Mesendoderm (in vitro differentiated cells): ENCODE results near the gene LSM3.

Experiments used
- DNase-seq: peaks from one replicate; pipeline ENCODE4 v3.0.0; 2013
- H2AK5ac ChIP-seq: 2 replicates; pipeline ENCODE4 v1.6.1; 2013; ENCODE audit warnings: low read length, inconsistent platforms
- H2BK120ac ChIP-seq: 2 replicates; pipeline ENCODE4 v1.6.1; 2013; ENCODE audit warnings: low read depth, mild to moderate bottlenecking, low read length, moderate library complexity, mixed read lengths
- H2BK15ac ChIP-seq: replicated peaks from 2 replicates; pipeline ENCODE4 v1.6.1; 2013; ENCODE audit warnings: low read depth, mild to moderate bottlenecking, moderate library complexity
- H2BK5ac ChIP-seq: 2 replicates; pipeline ENCODE4 v1.6.1; 2013; ENCODE audit warnings: low read length, inconsistent platforms
- H3K18ac ChIP-seq: 2 replicates; pipeline ENCODE4 v1.6.1; 2013; ENCODE audit warnings: mild to moderate bottlenecking, low read length, mixed read lengths
- H3K23ac ChIP-seq: one replicate; pipeline ENCODE4 v1.6.1; 2013; ENCODE audit warnings: low read length
- H3K27ac ChIP-seq: 2 replicates; pipeline ENCODE4 v1.5.1; 2013; ENCODE audit warnings: low read depth, mild to moderate bottlenecking, inconsistent platforms, low read length, moderate library complexity
- H3K27me3 ChIP-seq: 2 replicates; pipeline ENCODE4 v1.6.1; 2013; ENCODE audit warnings: low read length, control low read depth, mild to moderate bottlenecking, inconsistent platforms; ENCODE audit not compliant: insufficient read depth, poor library complexity
- H3K36me3 ChIP-seq: 2 replicates; pipeline ENCODE4 v1.6.1; 2013; ENCODE audit warnings: low read length, inconsistent platforms; ENCODE audit not compliant: control insufficient read depth, insufficient read depth
- H3K4ac ChIP-seq: one replicate; pipeline ENCODE4 v1.6.1; 2013; ENCODE audit warnings: low read depth, mild to moderate bottlenecking, low read length, moderate library complexity
- H3K4me1 ChIP-seq: 2 replicates; pipeline ENCODE4 v1.6.1; 2013; ENCODE audit warnings: low read depth, low read length, inconsistent platforms; ENCODE audit not compliant: control insufficient read depth
- H3K4me2 ChIP-seq: 2 replicates; pipeline ENCODE4 v1.6.1; 2013; ENCODE audit warnings: low read length
- H3K4me3 ChIP-seq: 2 replicates; pipeline ENCODE4 v1.5.1; 2013; ENCODE audit warnings: mild to moderate bottlenecking, low read length
- H3K56ac ChIP-seq: one replicate; pipeline ENCODE4 v1.6.1; 2013; ENCODE audit warnings: low read length
- H3K79me1 ChIP-seq: 2 replicates; pipeline ENCODE4 v1.6.1; 2013; ENCODE audit warnings: low read length, inconsistent platforms
- H3K79me2 ChIP-seq: 2 replicates; pipeline ENCODE4 v1.6.1; 2013; ENCODE audit warnings: mild to moderate bottlenecking, low read length; ENCODE audit not compliant: control insufficient read depth, insufficient read depth
- H3K9ac ChIP-seq: 2 replicates; pipeline ENCODE4 v1.6.1; 2013; ENCODE audit warnings: low read length, inconsistent platforms
- H4K5ac ChIP-seq: one replicate; pipeline ENCODE4 v1.6.1; 2013; ENCODE audit warnings: low read length
- H4K8ac ChIP-seq: one replicate; pipeline ENCODE4 v1.6.1; 2013; ENCODE audit warnings: low read depth, mild to moderate bottlenecking, control low read depth, low read length, moderate library complexity
- WGBS: extraction: QIAGEN DNeasy Blood & Tissue Kit; methylation state at CpG from one replicate; pipeline ENCODE4 v1.1.7; 2013; ENCODE audit warnings: low lambda C conversion rate, missing lambda C conversion rate; ENCODE audit not compliant: insufficient coverage; ENCODE audit errors: extremely low coverage; 5-methylcytosine and 5-hydroxymethylcytosine counted together

Gene LSM3

DNA sequence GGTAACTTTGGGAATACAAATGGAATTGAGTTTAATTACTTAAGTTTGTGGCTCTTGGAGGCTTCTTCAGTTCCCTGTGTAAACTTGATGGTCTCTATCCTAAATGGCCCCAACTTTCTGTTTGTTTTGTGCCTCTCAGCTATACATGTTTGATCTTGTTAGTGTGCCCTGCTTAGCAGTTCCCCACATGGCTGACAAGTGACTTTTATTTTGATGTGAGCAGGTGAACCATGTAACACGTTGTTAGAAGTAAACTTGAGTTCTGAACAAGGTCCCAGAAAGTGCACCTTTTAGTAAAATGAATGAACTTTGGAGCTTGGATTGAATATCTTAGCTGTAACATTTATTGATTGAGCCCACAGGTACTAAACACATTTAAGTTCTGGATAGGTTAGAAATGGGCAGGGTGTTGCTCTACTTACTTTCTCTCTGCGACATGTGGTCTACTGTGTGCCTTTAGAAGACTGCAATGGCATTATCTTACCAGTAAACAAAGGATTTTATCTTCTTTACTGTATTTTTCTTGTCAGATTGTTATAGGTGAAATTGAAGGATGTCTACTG is 4.5 kb downstream of the LSM3 start:
- no peak overlapping the region for H3K4me2 ChIP-seq
- H3K9ac ChIP-seq, result no peak overlapping the region
- no peak overlapping the region for H3K27ac ChIP-seq
- no peak overlapping the region for H3K4me3 ChIP-seq
- no peaks in the 10 kb centered on the region for H3K27me3 ChIP-seq
- H2BK120ac ChIP-seq, result no peak overlapping the region
- DNase-seq, result no peak
- no peak overlapping the region for H3K23ac ChIP-seq
- no peak overlapping the region for H4K5ac ChIP-seq
- H2BK15ac ChIP-seq, result no peak overlapping the region
- no peak overlapping the region for H3K18ac ChIP-seq
- H4K8ac ChIP-seq, result no peak overlapping the region
- no peak overlapping the region for H2BK5ac ChIP-seq
- H3K36me3 ChIP-seq, result peaks cover 5% of the 10 kb centered on the region
- no peak overlapping the region for H2AK5ac ChIP-seq
- H3K79me2 ChIP-seq, result peaks cover 13% of the 10 kb centered on the region
- peaks cover 6% of the 10 kb centered on the region for H3K79me1 ChIP-seq
- H3K56ac ChIP-seq, result no peak overlapping the region
- no peaks in the 10 kb centered on the region for H3K4me1 ChIP-seq
- WGBS, result no CpG with 5 or more reads among the region's 2 CpGs
- H3K4ac ChIP-seq, result no peak overlapping the region

DNA sequence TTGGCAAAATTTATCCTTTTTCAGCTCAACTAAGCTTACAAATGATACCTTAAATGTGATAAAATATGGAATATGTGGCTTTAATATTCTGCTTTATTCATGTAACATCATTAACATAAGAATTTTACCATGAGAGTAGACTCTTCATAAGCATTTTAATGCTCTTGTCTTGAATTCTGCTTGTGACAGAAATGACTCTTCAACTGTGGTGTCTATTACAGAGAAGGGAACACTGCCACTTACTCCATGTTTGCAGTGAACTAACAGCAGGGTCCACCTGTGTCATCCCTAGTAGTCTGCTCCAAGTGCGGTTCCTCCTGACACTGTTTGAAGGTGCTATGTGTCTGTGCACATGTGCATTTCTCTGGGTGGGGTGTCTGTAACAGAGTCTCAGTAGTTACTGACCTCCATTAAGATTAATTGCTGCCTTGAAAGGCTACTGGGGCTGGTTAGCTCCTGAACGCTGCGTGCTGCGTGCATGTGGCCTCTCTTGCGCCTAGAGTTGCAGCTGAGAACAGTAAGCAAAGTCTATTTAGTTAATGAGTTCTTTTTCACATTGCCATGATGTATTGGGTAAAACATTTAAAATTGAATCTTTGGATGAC is 8.3 kb downstream of the LSM3 start:
- Histone ChIP-seq H3K27me3 (no peaks in the 10 kb centered on the region), H3K79me2 (peaks cover 4% of the 10 kb centered on the region), H3K27ac (no peak overlapping the region), H4K8ac (no peak overlapping the region), H2BK5ac (no peak overlapping the region), H4K5ac (no peak overlapping the region), H3K23ac (no peak overlapping the region), H3K79me1 (peaks cover 2% of the 10 kb centered on the region), H2BK15ac (no peak overlapping the region), H3K4ac (no peak overlapping the region), H3K4me3 (no peak overlapping the region), H2AK5ac (no peak overlapping the region), H3K4me1 (no peaks in the 10 kb centered on the region), H3K36me3 (peaks cover 5% of the 10 kb centered on the region), H3K9ac (no peak overlapping the region), H2BK120ac (no peak overlapping the region), H3K18ac (no peak overlapping the region), H3K4me2 (no peak overlapping the region), H3K56ac (no peak overlapping the region)
- no peak for DNase-seq
- no CpG with 5 or more reads among the region's 5 CpGs for WGBS

DNA sequence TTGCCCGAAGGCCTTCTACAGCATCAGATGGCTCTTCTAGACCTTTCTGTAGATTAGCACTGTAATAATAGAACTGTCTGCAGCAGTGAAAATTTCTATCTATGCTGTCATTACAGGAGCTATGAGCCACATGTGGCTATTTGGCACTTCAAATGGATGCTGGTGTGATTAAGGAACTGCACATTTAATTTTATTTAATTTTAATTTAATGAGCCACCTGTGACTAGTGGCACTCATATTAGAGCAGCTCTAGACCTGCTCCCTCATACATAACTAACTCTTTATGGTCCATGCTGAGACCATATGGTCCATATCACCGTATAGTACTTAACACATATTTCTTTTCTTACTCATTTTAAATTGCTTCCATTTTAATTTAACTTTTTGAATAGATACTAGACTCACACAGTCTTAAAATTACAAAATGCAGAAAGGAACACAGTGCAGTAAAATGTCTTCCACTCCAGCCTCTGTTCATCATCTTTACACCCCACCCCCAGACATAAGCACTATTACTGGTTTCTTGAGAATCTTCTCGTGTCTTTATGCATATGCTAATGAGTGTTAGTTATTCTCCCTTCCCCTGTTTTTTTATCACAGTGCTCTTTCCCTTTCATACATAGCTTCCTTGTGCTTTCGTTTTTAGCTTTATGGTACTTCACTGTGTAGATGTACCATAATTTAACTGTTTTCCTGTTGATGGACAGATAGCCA is 9.6 kb downstream of the LSM3 start:
- Histone ChIP-seq H4K5ac (no peak overlapping the region), H3K79me1 (peaks cover 2% of the 10 kb centered on the region), H2BK15ac (no peak overlapping the region), H3K27ac (no peak overlapping the region), H3K79me2 (peaks cover 4% of the 10 kb centered on the region), H3K23ac (no peak overlapping the region), H3K4me3 (no peak overlapping the region), H3K9ac (no peak overlapping the region), H3K4me2 (no peak overlapping the region), H4K8ac (no peak overlapping the region), H2BK5ac (no peak overlapping the region), H3K36me3 (peaks cover 5% of the 10 kb centered on the region), H3K4ac (no peak overlapping the region), H3K18ac (no peak overlapping the region), H2BK120ac (no peak overlapping the region), H3K56ac (no peak overlapping the region), H3K27me3 (no peaks in the 10 kb centered on the region), H2AK5ac (no peak overlapping the region), H3K4me1 (no peaks in the 10 kb centered on the region)
- 100% methylated on average over 1 of the region's 4 CpGs for WGBS
- DNase-seq, result no peak

DNA sequence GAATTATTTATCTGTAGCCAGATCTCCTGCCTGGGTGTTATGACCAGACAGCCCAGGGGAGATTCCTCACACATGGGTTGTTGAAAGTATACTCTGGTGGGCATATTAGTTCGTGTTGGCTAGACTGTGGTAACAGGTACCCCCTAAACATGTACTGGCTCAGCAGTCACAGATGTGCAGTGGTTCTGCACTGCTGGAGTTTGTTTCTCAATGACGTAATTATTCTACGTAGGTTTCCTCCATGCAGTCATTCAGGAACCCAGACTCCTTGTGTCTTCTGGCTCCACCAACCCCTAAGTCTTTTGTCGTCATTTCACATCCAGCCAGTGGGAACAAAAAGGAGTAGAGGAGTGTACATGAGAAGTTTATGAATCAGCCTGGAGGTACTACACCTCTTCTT is 16.2 kb downstream of the LSM3 start:
- no peak overlapping the region for H3K4me2 ChIP-seq
- no peak overlapping the region for H3K56ac ChIP-seq
- no peak overlapping the region for H3K18ac ChIP-seq
- no CpG with 5 or more reads among the region's 4 CpGs for WGBS
- no peaks in the 10 kb centered on the region for H3K27me3 ChIP-seq
- no peak overlapping the region for H4K5ac ChIP-seq
- H2AK5ac ChIP-seq, result no peak overlapping the region
- no peak for DNase-seq
- no peak overlapping the region for H2BK120ac ChIP-seq
- no peak overlapping the region for H4K8ac ChIP-seq
- no peak overlapping the region for H2BK15ac ChIP-seq
- peaks cover 5% of the 10 kb centered on the region for H3K36me3 ChIP-seq
- H3K79me1 ChIP-seq, result peaks cover 12% of the 10 kb centered on the region
- no peak overlapping the region for H3K27ac ChIP-seq
- H2BK5ac ChIP-seq, result no peak overlapping the region
- no peak overlapping the region for H3K4ac ChIP-seq
- H3K79me2 ChIP-seq, result peaks cover 10% of the 10 kb centered on the region
- no peaks in the 10 kb centered on the region for H3K4me1 ChIP-seq
- H3K23ac ChIP-seq, result no peak overlapping the region
- no peak overlapping the region for H3K4me3 ChIP-seq
- no peak overlapping the region for H3K9ac ChIP-seq

DNA sequence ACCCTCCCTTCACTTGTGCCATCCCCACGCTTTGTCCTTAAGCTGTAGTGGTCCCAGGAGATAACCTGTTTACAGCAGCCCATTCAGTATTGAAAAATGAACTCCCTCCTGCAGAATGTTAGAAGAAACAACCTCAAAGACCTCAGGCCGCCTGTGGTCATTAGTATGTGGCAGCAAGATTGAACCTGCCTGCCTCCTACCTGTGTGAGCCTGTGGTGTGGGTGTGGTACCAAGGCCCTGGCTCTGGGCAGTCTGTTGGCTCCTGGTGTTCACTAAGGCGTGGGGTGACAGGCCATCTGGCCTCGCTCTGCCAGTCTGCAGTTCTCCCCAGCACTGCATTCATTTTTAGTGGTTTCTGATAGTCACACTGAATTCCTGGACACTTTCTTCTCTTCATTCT is 21.0 kb downstream of the LSM3 start:
- H2BK5ac ChIP-seq, result no peak overlapping the region
- H3K4me3 ChIP-seq, result no peak overlapping the region
- no peak overlapping the region for H3K23ac ChIP-seq
- no peak overlapping the region for H2BK120ac ChIP-seq
- H3K79me1 ChIP-seq, result peaks cover 12% of the 10 kb centered on the region
- WGBS, result no CpG with 5 or more reads among the region's 4 CpGs
- no peak overlapping the region for H3K18ac ChIP-seq
- H4K5ac ChIP-seq, result no peak overlapping the region
- H3K56ac ChIP-seq, result no peak overlapping the region
- H3K36me3 ChIP-seq, result peaks cover 5% of the 10 kb centered on the region
- H3K27me3 ChIP-seq, result no peaks in the 10 kb centered on the region
- no peak overlapping the region for H3K9ac ChIP-seq
- no peak overlapping the region for H3K27ac ChIP-seq
- H3K79me2 ChIP-seq, result peaks cover 8% of the 10 kb centered on the region
- no peak for DNase-seq
- no peak overlapping the region for H2BK15ac ChIP-seq
- no peak overlapping the region for H4K8ac ChIP-seq
- H2AK5ac ChIP-seq, result no peak overlapping the region
- H3K4me2 ChIP-seq, result no peak overlapping the region
- H3K4ac ChIP-seq, result no peak overlapping the region
- no peaks in the 10 kb centered on the region for H3K4me1 ChIP-seq
